ENCODE results near the gene FIGNL2. TPM values are rescaled to one million over a fixed set of nuclear protein-coding genes. Genes with fewer than 3 reads are reported as not detected.

The FIGNL2 gene
- total and polyA plus RNA-seq, 9 of the 15 experiments (the other 6 are each of a cell fraction or from before 2014, with no cell fraction given): 0.01 TPM; not detected in 8

- no peaks in the 10 kb centered on the region for H3K9me3 ChIP-seq (replicated peaks; ENCODE audit: control insufficient read depth, insufficient read depth, low read depth, low read length)
- peak; percentile 86 for ATAC-seq
- BruUV-seq (replicated peaks): no TSS peak
- FAIRE-seq: peak; percentile 97
- CTCF ChIA-PET (ENCODE audit: low intra/inter-chr PET ratio): interaction anchor here (1.2 kb wide), 1 partner anchor 402 kb away, joined by 6 read pairs; no protein-coding TSS in a partner anchor
- 3% methylated on average over 6 of the region's 6 CpGs for WGBS (ENCODE audit: insufficient coverage, low coverage, missing lambda C conversion rate)
- no peak overlapping the region for H3K27ac ChIP-seq (ENCODE audit: extremely low read depth, low read depth, low read length)
- H2AFZ ChIP-seq (ENCODE audit: low read depth, low read length): no peak overlapping the region
- H3K9ac ChIP-seq (ENCODE audit: insufficient read depth in 1 of 2, low read depth in 2 of 2, low read length in 2 of 2): no peak overlapping the region
- peaks cover 12 to 23% of the 10 kb centered on the region in 2 experiments; a peak in 4 of 5 replicates for H3K4me1 ChIP-seq (replicated peaks in 1 of 2; ENCODE audit: control insufficient read depth in 2 of 2, insufficient read depth in 2 of 2, low read length in 2 of 2)
- POLR2A ChIA-PET: interaction anchor here (0.7 to 0.9 kb wide), 2 partner anchors 11 to 18 kb away, joined by 3 to 4 read pairs; no protein-coding TSS in a partner anchor
- in situ Hi-C loops (cut with MboI) (no loop called here), intact Hi-C loops (cut with micrococcal nuclease) (loop anchor here (5.0 to 10.0 kb wide), 3 partner anchors 53 to 402 kb away; partner anchors contain the start of gene SLC4A8)
- no peaks in the 10 kb centered on the region for H3K36me3 ChIP-seq (ENCODE audit: control insufficient read depth, insufficient read depth, low read length)
- peak in 2 of 4 experiments; percentile 48 to 69 for DNase-seq (ENCODE audit: extremely low read depth in 1 of 4, low spot score in 3 of 4)
- no peak overlapping the region for H3K4me2 ChIP-seq (ENCODE audit: insufficient read depth, low read length)
- no peaks in the 10 kb centered on the region for H4K20me1 ChIP-seq (replicated peaks; ENCODE audit: control insufficient read depth, insufficient read depth, low read length)
- H3K27me3 ChIP-seq (ENCODE audit: control insufficient read depth in 2 of 2, insufficient read depth in 2 of 2, low read length in 2 of 2): peaks cover 5 to 57% of the 10 kb centered on the region in 2 experiments; a peak in 4 of 5 replicates
- H3K4me3 ChIP-seq: no peak overlapping the region
- H3K79me2 ChIP-seq (ENCODE audit: control insufficient read depth, insufficient read depth, low read length): no peaks in the 10 kb centered on the region
- H3K9me1 ChIP-seq (ENCODE audit: control insufficient read depth, insufficient read depth, low read length): no peaks in the 10 kb centered on the region
- TF ChIP-seq RBM17 (IDR thresholded peaks at IDR 0.05; ENCODE audit: borderline replicate concordance, low read depth, low read length) (no peak), CHAMP1 (IDR thresholded peaks at IDR 0.05) (no peak), ZBTB1 (CRISPR knock-in tag; IDR thresholded peaks at IDR 0.05; ENCODE audit: borderline replicate concordance, low read depth) (no peak), CTCF (IDR thresholded peaks at IDR 0.05 in 2 of 3, conservative IDR thresholded peaks at IDR 0.05 in 1 of 3; ENCODE audit: insufficient read depth in 2 of 3, low read depth in 1 of 3, low read length in 3 of 3) (peak; percentile 70 to 76 (median 74)), RB1 (IDR thresholded peaks at IDR 0.05; ENCODE audit: low read depth) (peak; percentile 51; the same call in 1 of the 2 replicates), CTCFL (IDR thresholded peaks at IDR 0.05; ENCODE audit: borderline replicate concordance, insufficient read depth, low read depth, low read length, poor library complexity, severe bottlenecking) (peak; percentile 31), ILF3 (IDR thresholded peaks at IDR 0.05; ENCODE audit: borderline replicate concordance) (no peak)
Measured at GRCh38 chr12:51823875-51824565, 24.5 kb downstream of the FIGNL2 start.

Measured in K562 (cell line).